HEK293 (cell line): ENCODE measurements around the gene LRRC47.

ENCODE experiments used
- CTCF ChIA-PET: fragments of 350-600 bp; formaldehyde crosslinking; extraction: SDS; loops from one replicate; lab custom pipeline; 2021; ENCODE audit warnings: antibody characterized with exemption; lab: Yijun Ruan, JAX
- POLR2A ChIA-PET: fragments of 300-600 bp; formaldehyde crosslinking; extraction: SDS; loops from one replicate; lab custom pipeline; 2020; ENCODE audit warnings: antibody characterized with exemption, inconsistent platforms; lab: Yijun Ruan, JAX
- H3K27ac ChIP-seq: fragments of 200-500 bp; sonication (Bioruptor generic); 2 replicates; pipeline ENCODE4 v1.5.1; 2014; ENCODE audit warnings: low read depth, low read length, control low read depth, inconsistent platforms; ENCODE audit errors: extremely low read depth
- H3K36me3 ChIP-seq, 2 experiments: fragments of 200-500 bp in 1 of 2; sonication (Bioruptor generic) in 1 of 2; 1 replicate in 1 of 2; 2 replicates in 1 of 2; pipeline ENCODE4 v1.5.1; 2014 to 2017; ENCODE audit warnings: inconsistent platforms in 2 of 2, low read length in 2 of 2; ENCODE audit not compliant: control insufficient read depth in 2 of 2, insufficient read depth in 1 of 2
- H3K4me1 ChIP-seq: fragments of 200-500 bp; sonication (Bioruptor generic); 2 replicates; pipeline ENCODE4 v1.5.1; 2014; ENCODE audit warnings: mild to moderate bottlenecking, low read length, inconsistent platforms; ENCODE audit not compliant: control insufficient read depth, insufficient read depth
- H3K4me3 ChIP-seq: 2 replicates; pipeline ENCODE4 v1.5.1; 2011; ENCODE audit warnings: low read depth, mild to moderate bottlenecking, control low read depth, low read length, moderate library complexity
- H3K9me3 ChIP-seq: fragments of 200-500 bp; sonication (Bioruptor generic); 2 replicates; pipeline ENCODE4 v1.5.1; 2014; ENCODE audit warnings: low read depth, low read length, inconsistent platforms; ENCODE audit not compliant: control insufficient read depth, insufficient read depth
- BCL11B ChIP-seq: fragments of 450-650 bp; formaldehyde crosslinking; IDR thresholded peaks from 2 replicates; pipeline ENCODE4 v1.5.1; 2016; ENCODE audit warnings: low read depth, missing biosample characterization, missing genetic modification characterization
- GFI1B ChIP-seq: fragments of 450-650 bp; formaldehyde crosslinking; IDR thresholded peaks from 2 replicates; pipeline ENCODE4 v1.5.1; 2016; ENCODE audit warnings: missing biosample characterization, missing genetic modification characterization
- IKZF3 ChIP-seq: fragments of 450-650 bp; IDR thresholded peaks from 2 replicates; pipeline ENCODE4 v1.5.0; 2018; ENCODE audit warnings: missing biosample characterization, mild to moderate bottlenecking, missing genetic modification characterization, moderate library complexity
- PRDM6 ChIP-seq: fragments of 450-650 bp; formaldehyde crosslinking; IDR thresholded peaks from 2 replicates; pipeline ENCODE4 v1.5.1; 2017; ENCODE audit warnings: missing biosample characterization, missing genetic modification characterization
- SCRT2 ChIP-seq: fragments of 450-650 bp; formaldehyde crosslinking; IDR thresholded peaks from 2 replicates; pipeline ENCODE4 v1.5.1; 2016; ENCODE audit warnings: missing biosample characterization, missing genetic modification characterization
- SETDB1 ChIP-seq: IDR thresholded peaks from one replicate; pipeline ENCODE4 v1.6.1; 2017; ENCODE audit warnings: mild to moderate bottlenecking, low read length, moderate library complexity, mixed read lengths; ENCODE audit not compliant: insufficient read length
- SP2 ChIP-seq: fragments of 450-650 bp; formaldehyde crosslinking; IDR thresholded peaks from 2 replicates; pipeline ENCODE4 v1.5.1; 2016; ENCODE audit warnings: missing biosample characterization, missing genetic modification characterization
- TCF7L2 ChIP-seq: IDR thresholded peaks from 2 replicates; pipeline ENCODE4 v1.6.1; 2011; ENCODE audit warnings: low read depth, mild to moderate bottlenecking, inconsistent platforms, low read length, moderate library complexity, borderline replicate concordance
- TRIM28 ChIP-seq: IDR thresholded peaks from 2 replicates; pipeline ENCODE4 v1.6.1; 2011; ENCODE audit warnings: low read length, control low read depth, borderline replicate concordance
- ZBTB1 ChIP-seq: fragments of 450-650 bp; formaldehyde crosslinking; IDR thresholded peaks from 2 replicates; pipeline ENCODE4 v1.5.1; 2016; ENCODE audit warnings: missing biosample characterization, missing genetic modification characterization
- ZBTB10 ChIP-seq: fragments of 450-650 bp; formaldehyde crosslinking; IDR thresholded peaks from 2 replicates; pipeline ENCODE4 v1.5.1; 2016; ENCODE audit warnings: missing biosample characterization, missing genetic modification characterization
- ZNF112 ChIP-seq: fragments of 450-650 bp; formaldehyde crosslinking; IDR thresholded peaks from 2 replicates; pipeline ENCODE4 v1.5.0; 2017; ENCODE audit warnings: missing biosample characterization, missing genetic modification characterization
- ZNF423 ChIP-seq: fragments of 450-650 bp; formaldehyde crosslinking; IDR thresholded peaks from 2 replicates; pipeline ENCODE4 v1.5.1; 2016; ENCODE audit warnings: missing biosample characterization, missing genetic modification characterization
- ZNF677 ChIP-seq: fragments of 450-650 bp; IDR thresholded peaks from 2 replicates; pipeline ENCODE4 v1.5.0; 2018; ENCODE audit warnings: missing biosample characterization, mild to moderate bottlenecking, missing genetic modification characterization, moderate library complexity
- ZNF701 ChIP-seq: fragments of 450-650 bp; formaldehyde crosslinking; IDR thresholded peaks from 2 replicates; pipeline ENCODE4 v1.5.1; 2016; ENCODE audit warnings: missing biosample characterization, missing genetic modification characterization
- TF ChIP-seq, protein P1 (sequence below): fragments of 450-650 bp; formaldehyde crosslinking; IDR thresholded peaks from 2 replicates; pipeline ENCODE4 v1.5.1; 2017; ENCODE audit warnings: missing biosample characterization, missing genetic modification characterization

Gene LRRC47

DNA sequence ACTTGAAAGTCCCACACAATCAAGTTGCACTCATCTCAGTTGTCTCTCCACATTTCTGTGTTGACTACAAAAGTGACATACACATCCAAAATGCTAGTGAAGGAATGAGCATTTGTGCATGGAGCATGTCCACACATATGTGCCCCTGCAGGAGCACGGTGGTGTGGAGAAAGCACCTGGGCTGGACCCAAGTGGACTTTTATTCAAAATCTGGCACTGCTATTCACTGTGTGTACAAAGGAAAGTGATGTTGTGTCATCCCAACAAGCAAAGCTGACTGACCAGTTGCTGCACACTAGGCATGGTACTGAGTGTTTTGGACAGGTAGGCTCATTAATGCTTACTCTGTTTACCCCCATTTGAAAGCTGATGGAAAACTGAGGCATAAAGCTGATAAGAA, 41.4 kb upstream of the LRRC47 start:
- CTCF ChIA-PET, result interaction anchor here (1.4 kb wide), 1 partner anchor 9 kb away, joined by 3 read pairs; no protein-coding TSS in a partner anchor
- Histone ChIP-seq H3K4me3 (no peak overlapping the region), H3K27ac (no peak overlapping the region)
- POLR2A ChIA-PET, result no interaction called here
- TF ChIP-seq PRDM6 (tag by site-specific recombination) (no peak), ZNF423 (no peak)
- TF ChIP-seq, all 188 proteins: peak for 0
- H3K4me1 ChIP-seq, result no peaks in the 10 kb centered on the region
- H3K9me3 ChIP-seq, result no peaks in the 10 kb centered on the region
- peaks cover 35 to 91% of the 10 kb centered on the region in 2 experiments for H3K36me3 ChIP-seq

- Histone ChIP-seq H3K4me1 (no peaks in the 10 kb centered on the region), H3K36me3 (peaks cover 36 to 91% of the 10 kb centered on the region in 2 experiments), H3K9me3 (no peaks in the 10 kb centered on the region), H3K4me3 (no peak overlapping the region), H3K27ac (no peak overlapping the region)
- ChIA-PET CTCF (no interaction called here), POLR2A (no interaction called here)
- peak; percentile 72 for TF ChIP-seq SETDB1
- no peak for TF ChIP-seq ZBTB10 (tag by site-specific recombination)
- TF ChIP-seq BCL11B (tag by site-specific recombination), result no peak
- TF ChIP-seq TRIM28, result peak; percentile 45; the same call in 1 of the 2 replicates
Observed at GRCh38 chr1:3837200-3837599, 40.9 kb upstream of the LRRC47 start.

GRCh38 chr1:3836421-3836820, 40.1 kb upstream of the LRRC47 start:
- no peaks in the 10 kb centered on the region for H3K4me1 ChIP-seq
- ChIA-PET CTCF (no interaction called here), POLR2A (no interaction called here)
- H3K27ac ChIP-seq, result no peak overlapping the region
- H3K36me3 ChIP-seq, result peaks cover 33 to 93% of the 10 kb centered on the region in 2 experiments
- H3K9me3 ChIP-seq, result no peaks in the 10 kb centered on the region
- TF ChIP-seq SP2 (no peak), ZNF112 (tag by site-specific recombination) (no peak), ZNF423 (no peak), GFI1B (tag by site-specific recombination) (no peak)
- TF ChIP-seq, protein P1, sequence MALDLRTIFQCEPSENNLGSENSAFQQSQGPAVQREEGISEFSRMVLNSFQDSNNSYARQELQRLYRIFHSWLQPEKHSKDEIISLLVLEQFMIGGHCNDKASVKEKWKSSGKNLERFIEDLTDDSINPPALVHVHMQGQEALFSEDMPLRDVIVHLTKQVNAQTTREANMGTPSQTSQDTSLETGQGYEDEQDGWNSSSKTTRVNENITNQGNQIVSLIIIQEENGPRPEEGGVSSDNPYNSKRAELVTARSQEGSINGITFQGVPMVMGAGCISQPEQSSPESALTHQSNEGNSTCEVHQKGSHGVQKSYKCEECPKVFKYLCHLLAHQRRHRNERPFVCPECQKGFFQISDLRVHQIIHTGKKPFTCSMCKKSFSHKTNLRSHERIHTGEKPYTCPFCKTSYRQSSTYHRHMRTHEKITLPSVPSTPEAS (tag by site-specific recombination), result no peak
- no peak overlapping the region for H3K4me3 ChIP-seq

DNA sequence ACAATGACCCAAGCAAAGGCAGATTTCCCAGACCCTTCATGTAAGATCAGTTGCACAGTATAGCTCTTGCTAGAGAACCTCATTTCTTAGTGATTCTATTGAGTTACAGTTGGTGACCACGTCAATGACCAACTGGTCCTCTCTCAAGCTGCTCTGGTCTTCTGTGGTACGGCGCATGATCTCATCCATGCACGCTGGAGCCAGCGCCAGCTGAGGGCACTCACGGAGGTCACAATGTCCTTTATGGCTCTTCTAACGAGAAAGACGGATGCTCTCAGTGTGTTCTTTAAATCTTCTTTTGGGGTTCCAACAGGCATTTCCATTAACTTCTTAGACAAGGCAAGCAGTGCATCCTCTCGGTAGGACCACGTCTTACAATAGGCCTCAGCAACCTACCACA, 38.4 kb upstream of the LRRC47 start:
- ChIA-PET POLR2A (no interaction called here), CTCF (no interaction called here)
- TF ChIP-seq ZNF677 (no peak), IKZF3 (tag by site-specific recombination) (no peak), ZBTB1 (tag by site-specific recombination) (no peak), SCRT2 (tag by site-specific recombination) (no peak), ZNF701 (tag by site-specific recombination) (no peak), TCF7L2 (no peak)
- Histone ChIP-seq H3K9me3 (no peaks in the 10 kb centered on the region), H3K36me3 (peaks cover 41 to 93% of the 10 kb centered on the region in 2 experiments), H3K27ac (no peak overlapping the region), H3K4me3 (no peak overlapping the region), H3K4me1 (no peaks in the 10 kb centered on the region)
